HTERT RPE-1 (cell line): Measurements from ENCODE around the gene IQGAP2.

Experiments used
- in situ Hi-C: fragments of 300-500 bp; cut with MboI; formaldehyde crosslinking; loops from 4 replicates; pipeline ENCODE4 v1.14.3; 2020; ENCODE audit warnings: low sequenced_read_pairs

The IQGAP2 gene

DNA sequence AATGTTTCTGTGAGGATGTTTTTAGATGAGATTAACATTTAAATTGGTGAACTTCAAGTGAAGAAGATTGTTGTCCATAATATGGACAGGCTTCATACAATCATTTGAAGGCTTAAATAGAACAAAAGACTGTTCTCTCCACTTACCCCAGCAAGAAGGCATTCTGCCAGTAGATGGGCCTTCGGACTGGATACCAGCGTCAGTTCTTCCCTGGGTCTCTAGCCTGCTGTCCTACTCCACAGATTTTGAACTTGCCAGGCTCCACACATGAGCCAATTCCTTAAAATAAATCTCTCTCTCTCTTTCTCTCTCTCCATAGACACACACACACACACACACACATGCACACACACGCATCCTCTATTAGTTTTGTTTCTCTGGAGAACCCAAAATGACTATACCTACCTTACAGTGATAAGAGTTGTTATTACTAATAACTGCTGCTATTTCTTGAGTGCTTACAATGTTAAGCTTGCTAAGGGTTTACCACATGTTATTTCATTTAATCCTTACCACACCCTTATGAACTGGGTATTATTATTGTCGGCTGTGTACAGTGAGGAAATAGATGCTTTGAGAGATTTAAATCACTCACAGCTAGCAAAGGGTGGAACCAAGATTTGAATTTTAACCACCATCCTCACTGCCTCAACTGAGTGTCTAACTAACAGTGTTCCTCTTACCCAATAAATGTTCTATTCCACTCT is 19.8 kb upstream of the IQGAP2 start:
- in situ Hi-C loops, result no loop called here

DNA sequence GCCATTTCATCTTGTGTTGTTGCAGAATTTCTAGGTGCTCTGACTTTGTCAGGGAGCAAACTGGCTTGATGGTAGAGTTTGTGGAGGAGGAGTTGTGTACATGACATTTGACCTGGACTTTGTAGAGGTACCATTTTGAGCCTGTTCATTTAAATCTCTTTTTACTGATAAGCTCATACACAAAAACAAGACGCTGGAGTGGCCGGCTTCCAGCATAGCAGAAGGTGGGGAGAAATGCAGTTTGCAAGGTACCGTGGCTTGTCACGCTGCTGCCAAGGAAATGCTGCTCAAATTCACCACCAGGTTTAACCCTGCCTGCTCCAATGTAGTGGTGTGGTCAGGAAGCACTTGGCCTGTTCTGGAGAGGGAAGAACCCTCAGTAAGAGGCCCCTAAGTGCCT is 18.9 kb upstream of the IQGAP2 start:
- in situ Hi-C loops, result no loop called here

DNA sequence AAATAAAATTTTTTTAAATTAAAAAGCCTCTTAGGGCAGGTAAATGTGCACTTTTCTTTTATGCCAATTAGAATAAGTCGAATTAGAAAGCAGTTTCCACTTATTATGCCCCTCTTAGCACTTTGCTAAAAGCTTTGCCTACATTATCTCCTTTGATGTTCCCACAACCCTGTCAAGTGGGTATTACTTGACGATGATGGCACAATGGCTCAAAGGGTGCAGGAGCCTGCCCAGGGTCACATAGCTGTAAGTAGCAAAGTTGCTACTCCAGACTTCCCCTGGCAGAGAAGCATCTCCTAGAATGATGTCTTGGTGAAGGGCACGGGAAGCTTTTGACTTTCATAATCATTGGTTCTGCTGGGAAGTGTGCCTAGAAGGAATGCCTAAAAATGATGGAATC is 18.4 kb upstream of the IQGAP2 start:
- in situ Hi-C loops, result no loop called here

DNA sequence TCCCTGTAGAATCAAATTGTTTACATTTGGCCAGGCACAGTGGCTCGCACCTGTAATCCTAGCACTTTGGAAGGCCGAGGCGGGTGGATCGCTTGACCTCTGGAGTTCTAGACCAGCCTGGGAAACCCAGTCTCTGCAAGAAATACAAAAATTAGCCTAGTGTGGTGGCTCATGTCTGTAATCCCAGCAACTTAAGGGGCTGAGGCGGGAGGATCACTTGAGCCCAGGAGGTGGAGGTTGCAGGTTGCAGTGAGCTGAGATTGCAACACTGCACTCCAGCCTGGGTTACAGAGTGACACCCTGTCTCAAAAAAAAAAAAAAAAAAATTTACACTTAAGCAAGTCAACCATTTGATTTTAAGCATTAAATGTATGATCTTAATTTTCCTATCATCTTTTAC is 17.5 kb upstream of the IQGAP2 start:
- in situ Hi-C loops, result no loop called here

DNA sequence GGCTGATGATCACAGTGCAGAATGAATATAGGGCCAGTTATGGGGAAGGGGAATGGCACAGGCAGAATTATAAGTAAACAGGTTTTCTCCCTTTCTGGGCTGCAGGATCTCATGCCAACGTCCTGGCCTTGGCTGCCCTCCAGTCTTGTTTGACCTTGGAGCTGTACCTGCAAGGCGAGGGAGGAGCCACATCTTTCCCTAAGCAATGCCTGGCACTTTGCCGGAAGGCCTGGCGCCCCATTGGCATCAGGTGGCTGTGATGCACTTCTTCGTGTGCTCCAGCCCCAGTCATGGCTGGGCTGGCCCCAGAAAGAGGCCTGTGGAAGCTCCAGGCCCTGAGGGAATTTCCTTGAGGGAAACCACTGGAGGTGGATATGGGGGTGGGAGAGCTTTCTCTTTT is 16.7 kb upstream of the IQGAP2 start:
- in situ Hi-C loops, result no loop called here

DNA sequence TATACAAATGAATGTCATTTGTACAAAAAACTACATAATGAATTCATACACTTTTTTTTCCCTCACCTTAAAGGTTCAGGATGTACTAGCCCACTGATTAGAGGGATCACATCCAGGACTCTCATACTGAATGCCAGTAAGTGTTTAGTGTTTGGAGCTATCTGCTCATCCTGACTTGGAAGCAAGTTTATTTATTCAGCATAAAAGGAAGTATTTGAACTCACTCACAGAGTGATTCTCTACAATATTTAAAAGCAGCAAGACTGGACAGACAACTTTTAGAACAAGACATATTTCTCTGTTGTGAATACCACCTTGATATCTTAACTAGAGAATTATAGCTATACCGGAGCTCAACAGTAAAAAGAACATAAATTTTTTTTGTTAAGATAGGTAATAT is 14.8 kb upstream of the IQGAP2 start:
- in situ Hi-C loops, result no loop called here

DNA sequence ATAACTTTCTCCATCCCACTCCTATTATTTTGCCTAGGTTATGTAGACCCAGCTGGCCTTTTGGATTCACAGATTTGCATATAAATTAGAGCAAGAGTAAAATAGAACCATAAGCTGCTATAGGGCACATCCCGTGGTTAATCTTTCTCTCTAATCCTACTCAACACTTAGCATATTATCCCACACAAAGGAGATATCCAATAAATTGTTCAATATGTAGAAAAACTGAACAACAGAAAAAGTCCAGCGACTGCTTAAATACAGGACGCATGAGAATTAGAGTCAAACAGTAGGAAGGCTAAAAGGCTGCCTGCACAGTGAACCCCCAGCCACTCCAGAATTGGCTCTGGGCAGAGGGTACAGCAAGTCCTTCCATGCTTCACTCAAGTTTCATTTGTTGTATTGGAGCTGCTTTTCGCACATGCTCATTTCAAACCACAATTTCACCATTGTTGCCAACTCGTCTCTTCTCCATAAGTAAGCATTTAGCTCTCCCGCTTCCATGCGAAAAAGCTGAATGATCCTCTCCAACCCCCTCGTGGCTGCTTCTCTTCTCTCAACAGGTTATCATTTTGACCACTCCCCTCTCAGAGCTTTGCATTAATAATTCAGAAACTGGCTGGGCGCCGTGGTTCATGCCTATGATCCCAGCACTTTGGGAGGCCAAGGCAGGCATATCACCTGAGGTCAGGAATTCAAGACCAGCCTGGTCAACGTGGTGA is 14.1 kb upstream of the IQGAP2 start:
- in situ Hi-C loops, result no loop called here

DNA sequence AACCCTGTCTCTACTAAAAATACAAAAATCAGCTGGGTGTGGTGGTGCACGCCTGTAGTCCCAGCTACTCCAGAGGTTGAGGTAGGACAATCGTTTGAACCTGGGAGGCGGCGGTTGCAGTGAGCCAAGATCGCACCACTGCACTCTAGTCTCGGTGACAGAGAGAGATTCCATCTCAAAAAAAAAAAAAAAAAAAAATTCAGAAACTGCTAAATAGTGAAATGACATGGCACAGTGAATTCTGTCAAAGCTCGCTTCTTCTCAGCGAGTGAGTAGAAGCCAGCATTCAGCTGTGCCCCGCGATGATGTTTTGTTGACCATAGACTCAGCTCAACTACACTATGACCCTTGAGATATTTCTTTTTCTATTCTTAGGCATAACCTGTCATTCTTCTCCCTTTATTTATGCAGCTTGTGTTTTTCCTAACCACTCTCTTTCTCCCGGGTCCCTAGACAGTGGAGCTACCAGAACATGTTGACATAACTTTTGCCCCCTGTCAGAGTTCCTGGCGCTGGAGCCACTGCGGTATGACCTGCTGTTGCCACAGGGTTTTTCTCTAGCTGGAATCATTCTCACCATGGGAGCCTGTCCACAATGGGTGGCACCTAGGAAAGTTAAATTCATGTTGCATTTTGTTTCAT is 13.5 kb upstream of the IQGAP2 start:
- in situ Hi-C loops, result no loop called here

DNA sequence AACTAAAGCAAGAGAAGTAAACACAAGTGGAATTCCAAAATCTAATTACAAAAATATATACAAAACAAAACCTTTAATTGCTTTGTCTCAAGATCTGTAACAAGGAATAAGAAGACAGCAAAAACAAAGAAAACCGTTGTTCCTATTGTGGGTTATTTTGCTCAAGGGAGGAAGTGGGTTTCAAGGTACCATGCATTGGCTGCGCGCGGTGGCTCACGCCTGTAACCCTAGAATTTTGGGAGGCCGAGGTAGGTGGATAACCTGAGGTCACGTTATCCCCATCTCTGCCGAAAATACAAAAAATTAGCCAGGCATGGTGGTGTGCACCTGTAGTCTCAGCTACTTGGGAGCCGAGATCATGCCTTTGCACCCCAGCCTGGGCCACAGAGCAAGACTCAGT is 12.1 kb upstream of the IQGAP2 start:
- in situ Hi-C loops, result no loop called here

DNA sequence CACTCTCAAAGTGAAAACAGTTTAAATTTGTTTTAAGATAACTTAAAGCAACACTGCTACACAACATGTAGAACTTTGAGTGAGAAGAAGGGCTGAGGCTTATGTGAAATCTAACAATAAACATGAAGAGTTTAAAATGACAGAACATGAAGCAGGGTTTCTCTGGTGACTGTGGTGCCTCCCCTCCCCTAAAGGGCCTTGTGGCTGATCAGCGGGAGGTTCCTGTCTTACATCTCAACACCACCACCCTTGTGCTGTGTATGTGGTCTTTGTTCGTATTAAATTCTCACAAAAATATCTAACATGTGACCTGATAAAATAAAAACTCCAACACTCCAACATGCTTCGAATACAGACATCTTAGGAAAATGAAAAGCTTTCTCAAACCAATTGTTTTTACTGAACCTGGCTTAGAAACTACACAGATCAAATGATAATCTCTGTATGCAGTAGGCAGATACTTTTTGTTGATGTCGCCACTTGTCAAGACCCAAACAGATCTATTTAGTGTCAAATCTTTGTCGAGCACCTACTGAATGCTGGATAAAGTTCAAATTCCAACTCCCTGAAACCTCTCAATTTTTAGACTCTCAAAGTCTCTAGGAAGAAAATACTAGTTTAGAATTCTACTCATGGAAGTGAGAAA is 9.9 kb upstream of the IQGAP2 start:
- in situ Hi-C loops, result no loop called here

DNA sequence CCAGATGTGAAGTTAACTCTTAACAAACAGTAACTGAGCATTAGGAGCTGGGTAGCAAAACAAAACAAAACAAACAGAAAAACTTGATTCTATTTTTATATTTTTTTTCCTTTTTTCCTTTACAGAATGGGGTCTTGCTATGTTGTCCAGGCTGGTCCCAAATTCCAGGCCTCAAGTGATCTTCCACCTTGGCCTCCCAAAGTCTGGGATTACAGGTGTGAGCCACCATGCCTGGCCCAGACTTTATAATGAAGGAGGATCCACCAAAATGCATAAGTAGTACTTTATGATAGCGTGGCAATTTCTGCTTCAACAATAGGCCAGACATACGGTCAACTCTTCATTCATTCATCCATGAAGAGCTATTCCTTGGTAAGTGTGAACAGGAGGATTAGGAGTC is 5.9 kb upstream of the IQGAP2 start:
- in situ Hi-C loops, result no loop called here

DNA sequence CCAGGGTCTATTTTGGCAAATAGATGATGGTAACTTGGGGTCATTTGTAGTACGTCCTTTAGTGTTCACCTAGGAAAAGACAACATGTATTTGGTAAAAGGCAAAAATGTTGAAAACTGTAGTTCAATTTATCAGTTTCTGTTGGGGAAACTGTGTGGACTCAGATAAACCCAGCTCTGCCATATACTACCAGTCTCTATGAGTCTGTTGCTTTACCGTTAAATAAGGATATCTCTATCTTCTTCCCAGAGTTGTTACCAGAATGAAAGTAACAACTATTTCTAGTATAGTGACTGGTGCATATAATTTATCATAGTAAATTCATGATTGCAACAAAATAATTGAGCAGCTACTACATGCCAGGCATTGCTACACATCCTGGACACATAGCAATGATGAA is 3.8 kb upstream of the IQGAP2 start:
- in situ Hi-C loops, result no loop called here

DNA sequence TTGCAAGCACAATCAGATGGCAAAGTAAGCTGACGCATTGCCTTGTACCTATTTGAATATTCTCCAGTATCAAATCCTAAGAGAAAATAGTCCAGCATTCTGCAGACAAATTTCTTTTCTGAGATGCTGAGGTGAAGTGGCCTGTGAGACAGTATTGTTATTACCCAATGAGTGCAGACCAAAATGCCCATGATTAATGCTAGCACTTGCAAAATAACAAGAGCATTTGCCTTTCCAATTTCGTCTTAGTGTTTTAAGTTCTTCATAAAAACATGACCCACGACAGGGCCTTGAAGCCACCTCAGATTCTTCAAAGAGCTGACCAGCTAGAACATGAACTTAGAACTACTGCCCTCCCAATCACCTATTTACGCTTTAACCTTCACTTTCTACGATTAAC is 2.6 kb upstream of the IQGAP2 start:
- in situ Hi-C loops, result no loop called here

DNA sequence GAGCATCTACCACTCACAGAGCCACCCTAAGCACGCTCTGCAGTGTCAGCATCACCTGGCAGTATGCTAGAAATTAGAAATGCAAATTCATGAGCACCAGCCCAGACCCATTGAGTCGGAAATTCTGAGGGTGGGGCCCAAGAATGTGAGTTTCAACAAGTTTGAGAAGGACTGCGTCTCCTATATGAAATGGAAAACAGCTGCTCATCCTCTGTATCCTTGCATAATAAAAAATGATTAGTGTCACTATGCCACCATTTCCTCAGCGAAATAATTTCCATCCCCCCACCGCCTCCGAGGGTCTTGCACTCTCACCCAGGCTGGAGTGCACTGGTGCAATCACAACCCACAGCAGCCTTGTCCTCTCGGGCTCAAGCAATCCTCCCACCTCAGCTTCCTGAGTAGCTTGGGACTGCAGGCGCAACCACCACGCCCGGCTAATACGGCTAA is 1.3 kb upstream of the IQGAP2 start:
- in situ Hi-C loops, result no loop called here

DNA sequence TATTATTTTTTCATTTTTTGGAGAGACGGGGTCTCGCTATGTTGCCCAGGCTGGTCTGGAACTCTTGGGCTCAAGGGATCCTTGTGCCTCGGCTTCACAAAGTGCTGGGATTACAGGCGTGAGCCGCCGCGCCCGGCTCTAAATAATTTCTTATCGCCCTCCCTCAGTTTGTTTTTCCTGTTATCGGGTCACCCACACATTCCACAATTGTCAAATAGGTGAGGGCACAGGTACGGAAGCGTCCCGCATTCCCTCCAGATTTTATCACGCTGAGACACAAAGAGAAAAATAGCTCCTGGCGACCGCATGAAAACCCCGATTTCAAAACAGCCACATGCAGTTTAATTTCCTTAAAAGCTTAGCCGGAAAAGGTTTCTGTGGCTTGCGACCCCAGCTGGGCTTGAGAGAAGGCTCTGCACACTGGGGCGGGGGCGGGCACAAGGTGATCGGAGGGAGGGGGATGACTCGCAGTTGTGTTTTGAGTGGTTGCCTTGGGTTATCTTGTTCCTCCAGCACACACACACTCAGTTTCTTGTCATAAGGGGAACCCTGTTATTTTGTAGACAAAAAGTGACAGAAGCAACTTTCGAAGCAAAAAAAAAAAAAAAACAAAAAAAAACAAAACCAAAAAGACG is 717 bp upstream of the IQGAP2 start:
- in situ Hi-C loops, result no loop called here

DNA sequence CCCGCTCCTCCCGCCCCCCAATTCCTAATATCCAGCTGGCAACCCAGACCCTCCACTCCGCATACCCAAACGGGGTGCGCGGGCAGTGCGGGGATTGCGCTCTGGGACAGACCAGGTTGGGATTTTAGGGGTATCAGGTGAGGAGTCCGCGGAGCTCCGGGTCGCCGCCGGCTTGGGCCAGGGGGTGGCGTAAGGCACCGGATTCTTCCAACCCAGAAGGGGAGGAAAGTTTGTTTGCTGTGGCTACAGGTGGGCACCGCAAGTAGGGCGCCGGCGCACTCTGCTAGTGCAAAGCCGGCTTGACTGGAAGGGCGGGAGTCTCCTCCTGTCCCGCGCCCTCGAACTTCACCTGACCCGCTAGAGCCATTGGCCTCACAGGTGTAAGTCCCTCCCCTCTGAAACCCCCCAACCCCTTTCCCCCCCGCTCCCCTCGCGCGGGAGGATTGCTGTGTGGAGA is 709 bp downstream of the IQGAP2 start:
- in situ Hi-C loops, result no loop called here

DNA sequence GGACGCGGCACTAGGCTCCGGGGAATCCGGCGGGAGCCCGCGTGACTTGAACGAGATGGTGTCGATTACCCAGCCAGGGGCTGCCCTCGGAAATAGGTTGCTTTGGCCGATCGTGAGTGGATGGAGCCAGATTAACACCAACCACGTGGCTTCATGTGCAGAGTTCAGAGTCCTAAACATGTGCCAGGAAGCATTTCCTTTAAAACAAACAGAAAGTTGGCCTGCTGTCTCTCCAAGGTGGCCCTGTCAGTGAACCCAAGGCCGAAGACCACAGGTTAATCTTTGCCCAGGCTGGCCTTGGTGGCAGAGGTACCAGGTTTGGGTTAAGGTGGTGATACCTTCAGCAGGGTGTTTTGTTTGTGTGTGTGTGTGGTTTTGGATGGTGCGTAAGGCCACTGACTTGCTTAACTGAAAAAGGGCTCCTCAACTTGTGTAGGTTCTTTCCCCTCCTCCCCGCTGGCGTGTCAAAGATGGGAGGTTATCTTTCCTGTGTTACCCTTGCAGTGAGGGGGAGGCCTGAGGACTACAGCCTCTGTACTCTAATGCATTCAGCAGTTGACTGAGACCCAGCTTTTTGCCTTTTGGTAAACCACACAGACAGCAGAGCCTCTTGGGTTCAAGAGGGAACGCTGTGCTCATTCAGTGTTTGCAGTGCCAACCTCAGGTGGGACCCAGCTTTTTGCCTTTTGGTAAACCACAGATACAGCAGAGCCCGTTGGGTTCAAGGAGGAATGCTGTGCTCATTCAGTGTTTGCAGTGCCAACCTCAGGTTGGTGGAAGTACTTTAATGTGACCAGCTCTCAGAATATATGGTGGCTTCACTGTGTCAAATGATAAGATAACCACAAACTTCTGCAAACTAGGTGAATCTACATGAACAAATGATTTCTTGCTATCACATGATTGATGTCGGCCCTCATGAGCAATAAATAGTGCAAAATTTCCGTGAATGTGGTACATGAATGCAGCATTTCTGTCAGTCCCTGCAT is 1.4 kb downstream of the IQGAP2 start:
- in situ Hi-C loops, result no loop called here

DNA sequence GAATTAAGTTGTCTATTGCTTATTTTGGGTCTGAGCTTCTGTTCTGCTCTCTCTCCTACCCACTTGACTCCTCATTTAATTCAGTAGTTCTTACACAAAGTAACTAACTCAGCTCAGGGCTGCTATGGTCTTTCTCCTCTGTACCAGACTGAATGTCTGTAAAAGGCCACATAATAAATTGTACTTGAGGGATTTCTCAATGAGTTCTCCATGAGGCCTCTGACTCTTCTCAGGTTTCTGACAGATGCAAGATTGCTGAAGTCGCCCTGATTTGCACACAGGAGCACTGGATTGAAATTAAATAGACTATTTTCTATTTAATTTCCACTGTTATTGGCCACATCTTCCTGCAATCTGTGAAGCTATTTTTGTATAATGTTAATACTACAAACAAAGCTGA is 2.9 kb downstream of the IQGAP2 start:
- in situ Hi-C loops, result no loop called here

DNA sequence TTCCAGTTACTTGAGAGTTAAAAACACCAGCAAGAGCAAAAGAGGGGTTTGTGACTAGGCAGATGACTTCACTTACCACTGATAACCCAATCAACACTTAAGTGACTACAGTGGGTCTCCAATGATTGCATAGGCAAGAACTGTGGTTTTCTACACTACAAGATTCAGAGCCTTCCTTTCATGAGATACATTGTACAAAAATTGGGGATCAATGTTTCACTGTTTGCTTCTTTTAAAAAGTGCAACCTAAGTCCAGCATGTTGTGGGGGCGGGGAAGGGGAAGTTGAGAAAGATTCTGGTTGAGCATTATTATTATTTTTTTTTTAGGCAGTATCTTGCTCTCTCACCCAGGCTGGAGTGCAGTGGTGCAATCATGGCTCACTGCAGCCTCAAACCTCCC is 3.6 kb downstream of the IQGAP2 start:
- in situ Hi-C loops, result no loop called here

DNA sequence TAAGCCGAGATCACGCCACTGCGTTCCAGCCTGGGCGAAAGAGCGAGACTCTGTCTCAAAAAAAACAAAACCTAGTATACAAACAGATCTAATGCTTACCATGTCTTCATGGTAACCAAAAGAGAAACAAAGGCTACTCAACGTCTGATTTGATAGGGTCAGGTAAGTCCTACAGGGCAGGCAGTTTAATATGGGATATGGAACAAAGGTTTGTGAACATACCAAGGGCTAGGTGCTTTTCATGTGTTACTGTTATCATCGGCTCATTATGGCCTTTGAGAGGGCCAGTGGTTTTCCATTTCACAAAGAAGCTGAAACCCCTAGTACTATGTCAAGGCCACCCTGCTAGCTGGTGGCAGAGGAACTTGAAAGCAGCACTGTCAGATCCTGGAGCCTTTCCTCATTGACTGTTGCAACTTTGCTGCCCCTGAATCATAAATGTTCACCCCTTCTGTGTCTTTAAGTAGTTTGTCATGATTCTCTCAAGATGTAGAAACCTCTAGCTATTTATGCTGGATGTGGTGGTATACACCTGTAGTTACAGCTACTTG is 5.1 kb downstream of the IQGAP2 start:
- in situ Hi-C loops, result no loop called here
